Liver (tissue), 9 donors: Measurements from ENCODE around the gene CARS1. TPM values are rescaled to one million over a fixed set of nuclear protein-coding genes. Genes with fewer than 3 reads are reported as not detected.

Experiments used
- DNase-seq: peaks from one replicate; pipeline ENCODE4 v3.0.0-alpha.2; 2017; ENCODE audit warnings: low spot score
- H3K27ac ChIP-seq, 2 donors: one replicate each; pipeline ENCODE4 v1.7.0; 2013; ENCODE audit warnings: inconsistent platforms in 2 of 2, low read length in 2 of 2, control low read depth in 1 of 2, low read depth in 1 of 2, mild to moderate bottlenecking in 1 of 2
- H3K27me3 ChIP-seq, 4 donors: one replicate each; pipeline versions ENCODE4 v1.6.1 to v1.7.0; 2013; ENCODE audit warnings: low read length in 3 of 4, inconsistent platforms in 1 of 4, mild to moderate bottlenecking in 1 of 4, moderate library complexity in 1 of 4; ENCODE audit not compliant: control insufficient read depth in 4 of 4, insufficient read depth in 4 of 4
- H3K36me3 ChIP-seq, 4 donors: one replicate each; pipeline versions ENCODE4 v1.6.1 to v1.7.0; 2013; ENCODE audit warnings: low read length in 3 of 4, mild to moderate bottlenecking in 3 of 4, low read depth in 1 of 4, moderate library complexity in 1 of 4; ENCODE audit not compliant: control insufficient read depth in 4 of 4, insufficient read depth in 3 of 4
- H3K4me1 ChIP-seq, 4 donors: one replicate each; pipeline versions ENCODE4 v1.6.1 to v1.7.0; 2013; ENCODE audit warnings: low read length in 3 of 4, mild to moderate bottlenecking in 3 of 4, moderate library complexity in 1 of 4; ENCODE audit not compliant: control insufficient read depth in 4 of 4, insufficient read depth in 4 of 4
- H3K4me3 ChIP-seq, 3 donors: one replicate each; pipeline versions ENCODE4 v1.6.1 to v1.7.0; 2013; ENCODE audit warnings: low read length in 3 of 3, control low read depth in 1 of 3, low read depth in 1 of 3, mild to moderate bottlenecking in 1 of 3
- H3K9ac ChIP-seq, 2 donors: one replicate each; pipeline ENCODE4 v1.7.0; 2013; ENCODE audit warnings: low read length in 2 of 2, mild to moderate bottlenecking in 2 of 2, moderate library complexity in 2 of 2, control low read depth in 1 of 2, low read depth in 1 of 2
- H3K9me3 ChIP-seq, 4 donors: one replicate each; pipeline versions ENCODE4 v1.6.1 to v1.7.0; 2013; ENCODE audit warnings: low read length in 3 of 4; ENCODE audit not compliant: control insufficient read depth in 4 of 4
- EGR1 ChIP-seq, 2 donors: IDR thresholded peaks; 2 replicates each; pipeline ENCODE4 v1.6.1; 2016 to 2018; ENCODE audit warnings: antibody characterized with exemption in 2 of 2, low read depth in 2 of 2
- FOXA1 ChIP-seq: IDR thresholded peaks from 2 replicates; pipeline ENCODE4 v1.6.1; 2016; ENCODE audit warnings: antibody characterized with exemption
- FOXA2 ChIP-seq: IDR thresholded peaks from 2 replicates; pipeline ENCODE4 v1.6.1; 2016; ENCODE audit warnings: antibody characterized with exemption
- GABPA ChIP-seq, 2 donors: IDR thresholded peaks in 1 of 2; conservative IDR thresholded peaks in 1 of 2; 2 replicates each; pipeline ENCODE4 v1.6.1; 2016; ENCODE audit warnings: antibody characterized with exemption in 2 of 2, mild to moderate bottlenecking in 1 of 2, moderate library complexity in 1 of 2
- HNF4A ChIP-seq, 2 donors: conservative IDR thresholded peaks; 2 replicates each; pipeline ENCODE4 v1.6.1; 2016; ENCODE audit warnings: antibody characterized with exemption in 2 of 2, mild to moderate bottlenecking in 2 of 2
- HNF4G ChIP-seq: IDR thresholded peaks from 2 replicates; pipeline ENCODE4 v1.6.1; 2016; ENCODE audit warnings: antibody characterized with exemption
- JUND ChIP-seq, 2 donors: IDR thresholded peaks; 2 replicates each; pipeline ENCODE4 v1.6.1; 2016; ENCODE audit warnings: antibody characterized with exemption in 2 of 2
- NR2F2 ChIP-seq: IDR thresholded peaks from 2 replicates; pipeline ENCODE4 v1.6.1; 2016; ENCODE audit warnings: antibody characterized with exemption
- RAD21 ChIP-seq, 2 donors: IDR thresholded peaks; 2 replicates each; pipeline ENCODE4 v1.6.1; 2016; ENCODE audit warnings: antibody characterized with exemption in 2 of 2, mild to moderate bottlenecking in 2 of 2
- RXRA ChIP-seq, 2 donors: IDR thresholded peaks; 2 replicates each; pipeline ENCODE4 v1.6.1; 2017 to 2018; ENCODE audit warnings: antibody characterized with exemption in 2 of 2, mild to moderate bottlenecking in 1 of 2
- SP1 ChIP-seq: IDR thresholded peaks from 2 replicates; pipeline ENCODE4 v1.6.1; 2018; ENCODE audit warnings: antibody characterized with exemption, mild to moderate bottlenecking
- TAF1 ChIP-seq: conservative IDR thresholded peaks from 2 replicates; pipeline ENCODE4 v1.6.1; 2016; ENCODE audit warnings: antibody characterized with exemption, mild to moderate bottlenecking
- YY1 ChIP-seq: IDR thresholded peaks from 2 replicates; pipeline ENCODE4 v1.6.1; 2016; ENCODE audit warnings: antibody characterized with exemption, mild to moderate bottlenecking
- WGBS: extraction: QIAGEN DNeasy Blood & Tissue Kit; methylation state at CpG from one replicate; pipeline ENCODE4 v1.1.7; 2013; 5-methylcytosine and 5-hydroxymethylcytosine counted together
- polyA plus RNA-seq, 2 donors: library from polyadenylated mRNA; stranded (reverse) in 1 of 2; unstranded in 1 of 2; fragments of 200-250 nt in 1 of 2; fragments of >200 nt in 1 of 2; fragmentation: Nextera tagmentation in 1 of 2; extraction: Ambion mirVana in 1 of 2; gene quantifications; one replicate each; pipeline versions ENCODE4 v1.2.1 to v1.2.3, GENCODE V29; 2013 to 2015
- total RNA-seq, 2 donors: library from RNA; depleted of rRNA; stranded (reverse); fragments of >200 nt; gene quantifications; one replicate each; pipeline ENCODE4 v1.2.3, GENCODE V29; 2014
- TF ChIP-seq, protein P1 (sequence below): IDR thresholded peaks from 2 replicates; pipeline ENCODE4 v1.6.1; 2016; ENCODE audit warnings: antibody characterized with exemption, mild to moderate bottlenecking
- TF ChIP-seq, protein P2 (sequence below): IDR thresholded peaks from 2 replicates; pipeline ENCODE4 v1.6.1; 2016; ENCODE audit warnings: antibody characterized with exemption
- TF ChIP-seq, protein P3 (sequence below): IDR thresholded peaks from 2 replicates; pipeline ENCODE4 v1.6.1; 2016; ENCODE audit warnings: antibody characterized with exemption
- TF ChIP-seq, protein P4 (sequence below): IDR thresholded peaks from 2 replicates; pipeline ENCODE4 v1.6.1; 2016; ENCODE audit warnings: antibody characterized with exemption
- TF ChIP-seq, protein P5 (sequence below): fragments of 150-350 bp; IDR thresholded peaks from 2 replicates; pipeline ENCODE4 v1.5.1; 2017; ENCODE audit warnings: improper control_type of control experiment, low read depth, low read length; ENCODE audit not compliant: missing input control
- donor health status: healthy.
- donor health status: healthy.
- donor health status: healthy.
- donor health status: healthy.
- donor health status: healthy.

The CARS1 gene
- total and polyA plus RNA-seq, 4 donors, result 15.2 to 40.1 (median 22.1) TPM

DNA sequence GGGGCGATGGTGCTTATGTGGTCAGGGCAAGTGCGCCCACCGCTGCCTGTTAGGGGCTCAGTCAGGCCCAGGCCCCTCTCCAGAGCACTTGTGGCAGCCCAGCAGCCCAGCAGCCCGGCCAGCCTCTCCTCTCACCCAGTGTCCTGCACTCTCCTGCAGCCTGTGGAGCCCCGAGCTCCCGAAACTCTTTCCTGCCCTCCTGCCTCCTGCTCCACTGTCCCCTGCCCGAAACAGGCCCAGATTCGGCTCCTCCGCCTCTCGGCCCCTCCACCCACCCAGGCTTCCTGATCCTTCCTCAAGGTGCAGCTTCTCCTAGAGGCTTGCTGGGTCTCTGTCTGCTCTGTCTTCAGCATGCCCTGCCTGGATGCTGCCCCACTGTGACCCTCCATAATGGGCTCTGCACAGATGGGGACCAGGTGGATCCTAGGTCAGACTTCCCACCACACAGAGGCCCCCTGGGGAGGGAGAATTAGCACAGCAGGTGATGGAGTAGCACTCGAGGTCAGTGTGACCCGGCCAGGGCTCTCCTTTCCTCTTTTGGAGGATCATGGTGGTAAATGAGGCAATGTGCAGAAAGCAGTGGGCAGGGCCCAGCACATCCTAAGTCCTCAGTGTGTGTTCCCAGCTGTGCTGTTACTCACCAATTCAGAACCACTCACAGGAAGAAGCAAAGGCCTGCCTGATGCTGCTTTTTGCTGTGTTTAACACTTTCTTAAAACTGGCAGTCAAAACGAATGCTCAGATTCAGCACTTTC is 46.5 kb downstream of the CARS1 start:
- H3K36me3 ChIP-seq, result peaks cover 12 to 78% (median 45%) of the 10 kb centered on the region in 4 donors
- no peak overlapping the region for H3K9ac ChIP-seq
- H3K27me3 ChIP-seq, result no peaks in the 10 kb centered on the region
- TF ChIP-seq, protein P1, sequence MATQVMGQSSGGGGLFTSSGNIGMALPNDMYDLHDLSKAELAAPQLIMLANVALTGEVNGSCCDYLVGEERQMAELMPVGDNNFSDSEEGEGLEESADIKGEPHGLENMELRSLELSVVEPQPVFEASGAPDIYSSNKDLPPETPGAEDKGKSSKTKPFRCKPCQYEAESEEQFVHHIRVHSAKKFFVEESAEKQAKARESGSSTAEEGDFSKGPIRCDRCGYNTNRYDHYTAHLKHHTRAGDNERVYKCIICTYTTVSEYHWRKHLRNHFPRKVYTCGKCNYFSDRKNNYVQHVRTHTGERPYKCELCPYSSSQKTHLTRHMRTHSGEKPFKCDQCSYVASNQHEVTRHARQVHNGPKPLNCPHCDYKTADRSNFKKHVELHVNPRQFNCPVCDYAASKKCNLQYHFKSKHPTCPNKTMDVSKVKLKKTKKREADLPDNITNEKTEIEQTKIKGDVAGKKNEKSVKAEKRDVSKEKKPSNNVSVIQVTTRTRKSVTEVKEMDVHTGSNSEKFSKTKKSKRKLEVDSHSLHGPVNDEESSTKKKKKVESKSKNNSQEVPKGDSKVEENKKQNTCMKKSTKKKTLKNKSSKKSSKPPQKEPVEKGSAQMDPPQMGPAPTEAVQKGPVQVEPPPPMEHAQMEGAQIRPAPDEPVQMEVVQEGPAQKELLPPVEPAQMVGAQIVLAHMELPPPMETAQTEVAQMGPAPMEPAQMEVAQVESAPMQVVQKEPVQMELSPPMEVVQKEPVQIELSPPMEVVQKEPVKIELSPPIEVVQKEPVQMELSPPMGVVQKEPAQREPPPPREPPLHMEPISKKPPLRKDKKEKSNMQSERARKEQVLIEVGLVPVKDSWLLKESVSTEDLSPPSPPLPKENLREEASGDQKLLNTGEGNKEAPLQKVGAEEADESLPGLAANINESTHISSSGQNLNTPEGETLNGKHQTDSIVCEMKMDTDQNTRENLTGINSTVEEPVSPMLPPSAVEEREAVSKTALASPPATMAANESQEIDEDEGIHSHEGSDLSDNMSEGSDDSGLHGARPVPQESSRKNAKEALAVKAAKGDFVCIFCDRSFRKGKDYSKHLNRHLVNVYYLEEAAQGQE, result no peak
- TF ChIP-seq FOXA2 (no peak), YY1 (no peak), GABPA (IDR thresholded peaks at IDR 0.05 in 1 of 2, conservative IDR thresholded peaks at IDR 0.05 in 1 of 2) (no peak), JUND (IDR thresholded peaks at IDR 0.05) (no peak), EGR1 (IDR thresholded peaks at IDR 0.05; ENCODE audit: low read depth in 2 of 2) (no peak), NR2F2 (no peak), FOXA1 (no peak), HNF4G (no peak), RXRA (IDR thresholded peaks at IDR 0.05) (no peak), SP1 (no peak), RAD21 (IDR thresholded peaks at IDR 0.05) (no peak), TAF1 (no peak), HNF4A (conservative IDR thresholded peaks at IDR 0.05) (no peak)
- TF ChIP-seq, protein P2, sequence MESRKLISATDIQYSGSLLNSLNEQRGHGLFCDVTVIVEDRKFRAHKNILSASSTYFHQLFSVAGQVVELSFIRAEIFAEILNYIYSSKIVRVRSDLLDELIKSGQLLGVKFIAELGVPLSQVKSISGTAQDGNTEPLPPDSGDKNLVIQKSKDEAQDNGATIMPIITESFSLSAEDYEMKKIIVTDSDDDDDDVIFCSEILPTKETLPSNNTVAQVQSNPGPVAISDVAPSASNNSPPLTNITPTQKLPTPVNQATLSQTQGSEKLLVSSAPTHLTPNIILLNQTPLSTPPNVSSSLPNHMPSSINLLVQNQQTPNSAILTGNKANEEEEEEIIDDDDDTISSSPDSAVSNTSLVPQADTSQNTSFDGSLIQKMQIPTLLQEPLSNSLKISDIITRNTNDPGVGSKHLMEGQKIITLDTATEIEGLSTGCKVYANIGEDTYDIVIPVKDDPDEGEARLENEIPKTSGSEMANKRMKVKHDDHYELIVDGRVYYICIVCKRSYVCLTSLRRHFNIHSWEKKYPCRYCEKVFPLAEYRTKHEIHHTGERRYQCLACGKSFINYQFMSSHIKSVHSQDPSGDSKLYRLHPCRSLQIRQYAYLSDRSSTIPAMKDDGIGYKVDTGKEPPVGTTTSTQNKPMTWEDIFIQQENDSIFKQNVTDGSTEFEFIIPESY, result no peak
- TF ChIP-seq, protein P3, sequence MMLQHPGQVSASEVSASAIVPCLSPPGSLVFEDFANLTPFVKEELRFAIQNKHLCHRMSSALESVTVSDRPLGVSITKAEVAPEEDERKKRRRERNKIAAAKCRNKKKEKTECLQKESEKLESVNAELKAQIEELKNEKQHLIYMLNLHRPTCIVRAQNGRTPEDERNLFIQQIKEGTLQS, result no peak
- TF ChIP-seq, protein P4, sequence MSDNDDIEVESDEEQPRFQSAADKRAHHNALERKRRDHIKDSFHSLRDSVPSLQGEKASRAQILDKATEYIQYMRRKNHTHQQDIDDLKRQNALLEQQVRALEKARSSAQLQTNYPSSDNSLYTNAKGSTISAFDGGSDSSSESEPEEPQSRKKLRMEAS, result no peak
- H3K27ac ChIP-seq, result no peak overlapping the region
- no peak overlapping the region for H3K4me3 ChIP-seq
- H3K9me3 ChIP-seq, result no peaks in the 10 kb centered on the region
- 90% methylated on average over 13 of the region's 13 CpGs for WGBS
- no peak for DNase-seq
- H3K4me1 ChIP-seq, result no peaks in the 10 kb centered on the region

DNA sequence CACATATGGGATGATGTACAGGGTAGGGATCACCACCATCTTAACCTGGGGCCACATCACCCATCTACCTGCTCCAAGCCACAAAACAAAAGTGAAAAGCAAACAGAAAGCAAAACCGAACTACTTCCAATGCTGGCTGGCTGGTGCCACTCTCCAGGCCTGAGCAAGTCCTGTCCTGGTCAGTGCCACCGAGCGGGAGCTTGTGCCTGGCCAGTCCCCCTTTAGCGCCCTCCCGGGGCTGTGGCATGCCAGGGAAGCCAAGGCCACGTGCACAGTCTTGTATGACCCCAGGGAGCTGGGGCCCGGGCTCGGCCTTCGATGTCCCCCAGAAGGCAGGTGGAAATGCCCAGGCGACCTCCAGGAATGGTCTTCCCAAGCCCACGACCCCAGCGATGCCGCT is 47.2 kb downstream of the CARS1 start:
- WGBS, result 89% methylated on average over 13 of the region's 13 CpGs
- DNase-seq, result no peak
- H3K36me3 ChIP-seq, result peaks cover 8 to 76% (median 41%) of the 10 kb centered on the region in 4 donors
- no peak for TF ChIP-seq FOXA2
- no peak for TF ChIP-seq RXRA (IDR thresholded peaks at IDR 0.05)
- no peak for TF ChIP-seq SP1
- no peak for TF ChIP-seq RAD21 (IDR thresholded peaks at IDR 0.05)
- TF ChIP-seq, protein P1, result no peak
- no peak for TF ChIP-seq TAF1
- TF ChIP-seq, protein P4, result no peak
- TF ChIP-seq, protein P5, sequence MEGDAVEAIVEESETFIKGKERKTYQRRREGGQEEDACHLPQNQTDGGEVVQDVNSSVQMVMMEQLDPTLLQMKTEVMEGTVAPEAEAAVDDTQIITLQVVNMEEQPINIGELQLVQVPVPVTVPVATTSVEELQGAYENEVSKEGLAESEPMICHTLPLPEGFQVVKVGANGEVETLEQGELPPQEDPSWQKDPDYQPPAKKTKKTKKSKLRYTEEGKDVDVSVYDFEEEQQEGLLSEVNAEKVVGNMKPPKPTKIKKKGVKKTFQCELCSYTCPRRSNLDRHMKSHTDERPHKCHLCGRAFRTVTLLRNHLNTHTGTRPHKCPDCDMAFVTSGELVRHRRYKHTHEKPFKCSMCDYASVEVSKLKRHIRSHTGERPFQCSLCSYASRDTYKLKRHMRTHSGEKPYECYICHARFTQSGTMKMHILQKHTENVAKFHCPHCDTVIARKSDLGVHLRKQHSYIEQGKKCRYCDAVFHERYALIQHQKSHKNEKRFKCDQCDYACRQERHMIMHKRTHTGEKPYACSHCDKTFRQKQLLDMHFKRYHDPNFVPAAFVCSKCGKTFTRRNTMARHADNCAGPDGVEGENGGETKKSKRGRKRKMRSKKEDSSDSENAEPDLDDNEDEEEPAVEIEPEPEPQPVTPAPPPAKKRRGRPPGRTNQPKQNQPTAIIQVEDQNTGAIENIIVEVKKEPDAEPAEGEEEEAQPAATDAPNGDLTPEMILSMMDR, result no peak
- TF ChIP-seq HNF4A (conservative IDR thresholded peaks at IDR 0.05), result no peak
- TF ChIP-seq EGR1 (IDR thresholded peaks at IDR 0.05; ENCODE audit: low read depth in 2 of 2), result no peak
- TF ChIP-seq, protein P3, result no peak

More for the DNA sequence above, 47.2 kb downstream of the CARS1 start:
- H3K27ac ChIP-seq, result no peak overlapping the region
- H3K9ac ChIP-seq, result no peak overlapping the region
- H3K9me3 ChIP-seq, result no peaks in the 10 kb centered on the region
- H3K27me3 ChIP-seq, result no peaks in the 10 kb centered on the region
- no peak overlapping the region for H3K4me3 ChIP-seq
- H3K4me1 ChIP-seq, result no peaks in the 10 kb centered on the region
